Adipocyte (in vitro differentiated cells): ENCODE data around the gene ITGBL1.

Experiments used
- DNase-seq: peaks from one replicate; pipeline ENCODE4 v3.0.0-alpha.2; 2015; ENCODE audit warnings: low read depth
- H3K27me3 ChIP-seq: replicated peaks from 2 replicates; pipeline ENCODE4 v1.7.0; 2013; ENCODE audit warnings: mild to moderate bottlenecking, low read length, moderate library complexity; ENCODE audit not compliant: control insufficient read depth, insufficient read depth
- H3K36me3 ChIP-seq: 2 replicates; pipeline ENCODE4 v1.7.0; 2013; ENCODE audit warnings: low read length, mild to moderate bottlenecking, moderate library complexity; ENCODE audit not compliant: control insufficient read depth, insufficient read depth, severe bottlenecking
- H3K4me1 ChIP-seq: 2 replicates; pipeline ENCODE4 v1.7.0; 2013; ENCODE audit warnings: mild to moderate bottlenecking, low read length, moderate library complexity; ENCODE audit not compliant: control insufficient read depth, insufficient read depth
- H3K4me3 ChIP-seq: 2 replicates; pipeline ENCODE4 v1.7.0; 2013; ENCODE audit warnings: mild to moderate bottlenecking, low read length, moderate library complexity
- H3K9ac ChIP-seq: 2 replicates; pipeline ENCODE4 v1.7.0; 2013; ENCODE audit warnings: mild to moderate bottlenecking, low read length, moderate library complexity
- H3K9me3 ChIP-seq: 2 replicates; pipeline ENCODE4 v1.7.0; 2013; ENCODE audit warnings: mild to moderate bottlenecking, low read length, moderate library complexity; ENCODE audit not compliant: control insufficient read depth

ITGBL1 gene

GRCh38 chr13:101453784-101454201 is 1.3 kb downstream of the ITGBL1 start:
- no peaks in the 10 kb centered on the region for H3K27me3 ChIP-seq
- H3K9ac ChIP-seq = peak overlapping the region; percentile 97
- DNase-seq = peak; percentile 71
- peak overlapping the region; percentile 97 for H3K4me3 ChIP-seq
- no peaks in the 10 kb centered on the region for H3K9me3 ChIP-seq
- peaks cover 63% of the 10 kb centered on the region for H3K4me1 ChIP-seq
- no peaks in the 10 kb centered on the region for H3K36me3 ChIP-seq

- Histone ChIP-seq H3K4me1 (peaks cover 56% of the 10 kb centered on the region), H3K4me3 (peak overlapping the region; percentile 97), H3K9me3 (no peaks in the 10 kb centered on the region), H3K9ac (peak overlapping the region; percentile 97), H3K27me3 (no peaks in the 10 kb centered on the region), H3K36me3 (peaks cover 5% of the 10 kb centered on the region)
- peak; percentile 44 for DNase-seq
These were observed 2.3 kb downstream of the ITGBL1 start for GRCh38 chr13:101454767-101455166.

GRCh38 chr13:101455863-101456262 is 3.4 kb downstream of the ITGBL1 start:
- peak; percentile 94 for DNase-seq
- Histone ChIP-seq H3K9ac (peak overlapping the region; percentile 97), H3K4me1 (peaks cover 48% of the 10 kb centered on the region), H3K9me3 (no peaks in the 10 kb centered on the region), H3K4me3 (peak overlapping the region; percentile 66), H3K36me3 (peaks cover 14% of the 10 kb centered on the region), H3K27me3 (no peaks in the 10 kb centered on the region)

- H3K9ac ChIP-seq = peak overlapping the region; percentile 74
- H3K27me3 ChIP-seq = no peaks in the 10 kb centered on the region
These were observed 4.7 kb downstream of the ITGBL1 start for GRCh38 chr13:101457176-101457575.

GRCh38 chr13:101465877-101466276 is 13.4 kb downstream of the ITGBL1 start:
- no peak for DNase-seq
- Histone ChIP-seq H3K27me3 (no peaks in the 10 kb centered on the region), H3K36me3 (peaks cover 6% of the 10 kb centered on the region), H3K4me3 (peak overlapping the region; percentile 23), H3K4me1 (peaks cover 34% of the 10 kb centered on the region), H3K9me3 (no peaks in the 10 kb centered on the region), H3K9ac (no peak overlapping the region)

More at GRCh38 chr13:101457176-101457575, 4.7 kb downstream of the ITGBL1 start:
- Histone ChIP-seq H3K9me3 (no peaks in the 10 kb centered on the region), H3K36me3 (peaks cover 14% of the 10 kb centered on the region), H3K4me1 (peaks cover 35% of the 10 kb centered on the region), H3K4me3 (peak overlapping the region; percentile 66)
- DNase-seq = no peak

- no peaks in the 10 kb centered on the region for H3K27me3 ChIP-seq
- no peaks in the 10 kb centered on the region for H3K9me3 ChIP-seq
- H3K4me1 ChIP-seq = peaks cover 34% of the 10 kb centered on the region
- H3K4me3 ChIP-seq = peak overlapping the region; percentile 36
- no peak overlapping the region for H3K9ac ChIP-seq
- H3K36me3 ChIP-seq = peaks cover 6% of the 10 kb centered on the region
- no peak for DNase-seq
These were observed 14.9 kb downstream of the ITGBL1 start for GRCh38 chr13:101467415-101467814.

- H3K4me3 ChIP-seq = peak overlapping the region; percentile 25
- peak; percentile 57 for DNase-seq
- peaks cover 19% of the 10 kb centered on the region for H3K4me1 ChIP-seq
- no peak overlapping the region for H3K9ac ChIP-seq
- H3K27me3 ChIP-seq = no peaks in the 10 kb centered on the region
- no peaks in the 10 kb centered on the region for H3K9me3 ChIP-seq
- no peaks in the 10 kb centered on the region for H3K36me3 ChIP-seq
These were observed 21.0 kb downstream of the ITGBL1 start for GRCh38 chr13:101473458-101473857.

GRCh38 chr13:101474419-101474957 is 22.0 kb downstream of the ITGBL1 start:
- Histone ChIP-seq H3K9me3 (no peaks in the 10 kb centered on the region), H3K4me3 (peak overlapping the region; percentile 3), H3K4me1 (peaks cover 19% of the 10 kb centered on the region), H3K36me3 (no peaks in the 10 kb centered on the region), H3K27me3 (no peaks in the 10 kb centered on the region), H3K9ac (no peak overlapping the region)
- DNase-seq = peak; percentile 71

GRCh38 chr13:101475536-101475935 is 23.1 kb downstream of the ITGBL1 start:
- no peaks in the 10 kb centered on the region for H3K27me3 ChIP-seq
- no peak overlapping the region for H3K4me3 ChIP-seq
- H3K9ac ChIP-seq = no peak overlapping the region
- peaks cover 19% of the 10 kb centered on the region for H3K4me1 ChIP-seq
- H3K9me3 ChIP-seq = no peaks in the 10 kb centered on the region
- no peaks in the 10 kb centered on the region for H3K36me3 ChIP-seq
- no peak for DNase-seq

GRCh38 chr13:101481421-101481820 is 28.9 kb downstream of the ITGBL1 start:
- H3K4me1 ChIP-seq = no peaks in the 10 kb centered on the region

GRCh38 chr13:101486708-101487437 is 34.4 kb downstream of the ITGBL1 start:
- DNase-seq = no peak
- H3K4me1 ChIP-seq = peaks cover 4% of the 10 kb centered on the region
- H3K4me3 ChIP-seq = no peak overlapping the region
- no peak overlapping the region for H3K9ac ChIP-seq
- H3K9me3 ChIP-seq = no peaks in the 10 kb centered on the region
- peaks cover 16% of the 10 kb centered on the region for H3K36me3 ChIP-seq
- H3K27me3 ChIP-seq = no peaks in the 10 kb centered on the region

More at GRCh38 chr13:101481421-101481820, 28.9 kb downstream of the ITGBL1 start:
- Histone ChIP-seq H3K9me3 (no peaks in the 10 kb centered on the region), H3K9ac (no peak overlapping the region), H3K4me3 (no peak overlapping the region), H3K27me3 (no peaks in the 10 kb centered on the region), H3K36me3 (peaks cover 7% of the 10 kb centered on the region)
- no peak for DNase-seq
